Activated gamma-delta T cell treated with Interleukin-2 at 50 U/mL for 16 hours (primary cell): Measurements from ENCODE around the gene GMCL2.

Experiments used
- DNase-seq: peaks from one replicate; pipeline ENCODE4 v3.0.0-alpha.2; 2020

The GMCL2 gene

DNA sequence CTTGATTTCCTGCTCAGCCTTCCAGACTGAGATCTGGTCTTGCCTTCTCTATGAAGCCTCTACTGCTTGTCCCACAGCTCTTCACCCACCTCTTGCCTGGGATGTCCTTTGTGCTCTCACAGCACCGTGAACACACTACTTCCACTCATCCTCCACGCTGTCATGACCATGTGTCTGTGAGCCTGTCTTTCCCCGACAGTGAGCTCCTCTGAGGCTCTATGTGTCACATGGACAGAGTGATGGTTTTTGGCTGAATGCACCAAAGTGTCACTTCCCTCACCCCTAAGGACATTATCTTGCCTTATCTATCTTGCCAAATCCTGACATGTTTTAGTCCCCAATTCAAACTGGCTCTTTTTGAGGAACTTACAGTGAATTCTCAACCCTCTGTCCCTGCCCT is 34.1 kb upstream of the GMCL2 start:
- DNase-seq = no peak

DNA sequence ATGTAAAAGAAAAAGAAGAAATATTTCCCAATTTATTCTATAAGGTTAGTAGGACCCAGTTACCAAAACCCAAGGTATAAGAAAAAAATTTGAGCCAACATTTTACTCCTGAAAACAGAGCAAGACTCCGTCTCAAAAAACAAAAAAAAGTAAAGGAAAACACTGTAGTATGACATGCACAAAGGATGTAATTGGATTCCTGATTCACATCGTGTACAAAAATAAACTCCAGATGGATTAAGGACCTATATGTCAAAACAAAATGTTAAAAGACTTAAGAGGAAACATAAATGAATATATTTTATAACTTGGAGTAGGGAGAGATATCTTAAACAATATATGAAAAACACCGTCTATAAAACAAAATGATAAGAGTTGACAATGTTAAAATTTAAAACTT is 31.7 kb upstream of the GMCL2 start:
- DNase-seq = no peak

DNA sequence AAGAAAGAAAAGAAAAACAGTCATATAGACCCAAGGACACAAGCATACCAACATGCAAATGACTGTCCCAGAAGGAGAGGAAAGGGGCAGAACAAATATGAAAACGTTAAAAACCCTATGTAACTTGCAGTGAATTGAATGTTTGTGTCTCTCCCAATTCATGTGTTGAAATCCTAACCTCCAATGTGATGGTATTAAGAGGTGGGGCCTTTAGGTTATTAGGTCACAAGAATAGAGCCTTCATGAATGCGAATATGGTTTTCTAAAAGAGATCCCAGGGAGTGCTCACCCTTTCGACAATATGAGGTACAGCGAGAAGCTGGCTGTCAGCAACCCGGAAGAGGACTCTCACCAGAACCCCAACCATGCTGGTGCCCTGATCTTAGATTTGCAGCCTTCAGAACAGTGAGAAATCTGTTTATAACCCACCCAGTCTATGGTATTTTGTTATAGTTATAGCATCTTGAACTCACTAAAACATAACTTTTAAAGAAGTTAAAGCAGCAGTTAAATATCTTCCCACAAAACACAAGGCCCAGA is 31.1 kb upstream of the GMCL2 start:
- DNase-seq = no peak

DNA sequence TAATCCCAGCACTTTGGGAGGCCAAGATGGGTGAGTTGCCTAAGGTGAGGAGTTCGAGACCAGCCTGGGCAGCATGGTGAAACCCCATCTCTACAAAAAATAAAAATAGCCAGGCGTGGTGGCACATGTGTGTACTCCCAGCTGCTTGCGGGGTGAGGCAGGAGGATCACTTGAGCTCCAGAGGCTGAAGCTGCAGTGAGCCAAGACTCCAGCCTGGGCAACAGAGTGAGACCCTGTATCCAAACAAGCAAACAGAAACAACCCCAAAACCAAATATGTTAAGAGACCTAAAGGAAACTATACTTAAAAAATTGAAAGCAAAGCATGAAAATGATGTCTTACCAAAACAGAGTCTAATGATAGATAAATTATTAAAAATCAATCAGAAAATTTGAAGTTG is 29.6 kb upstream of the GMCL2 start:
- no peak for DNase-seq

DNA sequence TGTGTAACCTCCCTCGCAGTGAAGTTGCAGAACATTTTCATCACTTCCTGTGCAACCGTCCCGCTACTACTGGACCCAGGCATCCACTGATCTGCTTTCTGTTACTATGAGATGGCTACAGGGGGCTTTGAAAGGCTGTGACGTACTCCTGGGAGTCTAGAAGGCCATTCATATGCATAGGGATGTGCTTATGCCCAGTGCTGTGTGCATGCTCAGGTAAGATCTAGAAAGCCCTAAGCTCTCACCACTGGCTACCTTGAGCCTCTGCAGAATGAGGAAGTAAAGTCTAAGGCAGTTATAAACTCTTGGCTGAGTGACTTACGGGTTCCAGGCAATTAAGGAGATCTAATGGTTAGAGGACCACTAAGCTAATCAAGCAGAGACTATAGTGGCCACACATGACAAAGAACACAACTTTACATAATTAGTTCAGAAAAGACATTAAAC is 28.9 kb upstream of the GMCL2 start:
- DNase-seq = no peak

DNA sequence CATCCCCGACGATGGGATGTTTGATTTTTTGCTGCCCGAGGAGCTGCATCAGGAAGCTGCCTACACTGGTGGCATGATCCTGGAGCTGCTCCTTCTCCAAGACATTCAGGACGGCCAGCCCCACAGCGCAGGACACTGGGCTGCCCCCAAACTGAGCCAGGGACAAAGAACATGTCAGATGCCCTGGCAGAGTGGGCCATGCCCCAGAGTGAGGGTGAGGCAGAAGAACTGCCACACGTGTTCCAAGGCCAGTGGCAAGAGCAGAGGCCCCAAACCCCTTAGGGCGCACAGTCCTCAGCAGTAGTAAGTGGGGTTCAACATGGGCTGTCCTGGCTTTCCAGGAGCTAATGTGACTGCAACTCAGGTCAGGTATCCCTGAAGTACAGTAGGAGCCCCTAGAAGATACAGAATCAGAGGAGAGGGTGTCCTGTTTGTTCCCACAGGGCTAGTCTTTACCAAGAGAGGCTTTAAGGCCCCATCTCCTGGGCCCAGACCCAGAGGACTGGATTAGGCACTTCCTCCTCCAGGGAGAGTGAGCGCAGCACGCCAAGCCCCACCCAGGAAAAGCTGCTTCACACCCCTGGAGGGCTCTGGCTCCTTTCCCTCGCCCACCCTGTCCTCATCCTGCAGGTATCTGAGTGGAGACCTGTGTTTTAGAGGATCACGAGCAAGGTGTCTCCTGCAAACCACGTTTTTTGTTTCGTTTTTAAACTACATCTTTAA is 28.3 kb upstream of the GMCL2 start:
- DNase-seq = no peak

DNA sequence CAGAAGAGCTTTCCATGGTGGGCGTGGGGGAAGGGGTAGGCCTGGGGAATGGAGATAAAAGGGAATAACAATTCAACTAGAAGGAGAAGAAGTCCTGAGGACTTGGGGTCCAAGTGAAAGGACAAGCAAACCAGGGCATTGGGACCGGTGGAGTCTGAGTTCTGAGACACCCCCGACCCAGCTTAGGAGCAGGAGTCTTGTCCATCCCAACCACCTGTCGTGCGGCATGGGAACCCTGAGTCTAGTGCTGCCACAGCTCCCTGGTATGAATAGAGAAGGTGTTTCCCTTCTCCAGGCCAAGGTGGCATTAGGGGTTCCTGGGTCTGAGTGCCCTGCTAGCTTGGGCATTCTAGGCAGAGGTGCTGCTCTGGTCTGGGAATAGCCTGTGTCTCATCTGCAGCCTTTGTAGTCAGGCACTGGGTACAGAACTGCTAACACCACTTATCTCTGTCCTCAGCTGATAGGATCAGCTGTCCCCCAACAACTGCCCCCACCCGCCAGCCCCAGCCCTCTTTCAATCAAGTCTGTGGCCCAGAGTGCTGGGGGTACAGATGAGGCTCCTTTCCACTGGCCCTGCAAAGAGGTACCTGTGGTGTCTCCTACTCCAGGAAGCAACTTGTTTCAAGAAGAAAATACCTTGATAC is 27.1 kb upstream of the GMCL2 start:
- no peak for DNase-seq

DNA sequence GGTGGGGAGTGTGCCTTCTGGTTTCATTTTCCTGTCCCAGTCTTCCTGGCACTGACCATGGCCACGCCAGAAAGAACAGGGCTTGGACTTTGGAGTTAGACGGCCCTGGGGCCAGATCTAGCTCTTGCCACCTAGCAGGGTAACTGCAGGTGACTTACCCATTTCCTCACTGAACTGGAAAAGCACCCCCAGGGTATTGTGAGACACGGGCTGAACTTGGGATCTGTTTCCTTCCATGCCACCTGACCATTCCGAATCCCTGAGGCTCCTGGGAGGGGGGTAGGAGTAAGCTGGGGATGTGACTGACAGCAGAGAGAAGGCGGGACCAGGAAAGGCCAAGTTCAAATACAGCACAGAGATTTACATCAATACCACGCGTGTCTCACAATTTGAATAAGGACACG is 26.6 kb upstream of the GMCL2 start:
- no peak for DNase-seq

DNA sequence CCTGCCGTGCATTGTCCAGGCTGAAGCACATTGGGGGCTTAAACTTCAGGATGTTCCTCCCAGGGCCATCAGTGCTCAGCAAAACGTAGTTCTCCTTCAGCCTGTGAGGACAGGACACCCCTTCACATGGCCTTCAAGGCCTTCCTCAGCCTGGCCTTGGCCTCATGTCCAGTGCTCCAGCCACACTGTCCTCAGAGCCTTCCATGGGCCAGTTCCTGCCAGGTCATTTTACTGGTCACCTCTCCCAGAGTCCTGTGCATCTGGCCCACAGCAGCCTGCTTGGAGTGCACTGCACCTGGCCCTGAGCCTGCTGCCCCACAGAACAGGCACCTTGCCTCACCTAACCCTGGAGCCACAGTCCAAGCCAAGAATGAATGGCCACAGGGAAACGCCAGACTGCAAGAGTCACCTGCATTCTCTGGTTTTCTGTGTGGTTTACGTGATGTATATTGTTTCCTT is 25.9 kb upstream of the GMCL2 start:
- DNase-seq = no peak

DNA sequence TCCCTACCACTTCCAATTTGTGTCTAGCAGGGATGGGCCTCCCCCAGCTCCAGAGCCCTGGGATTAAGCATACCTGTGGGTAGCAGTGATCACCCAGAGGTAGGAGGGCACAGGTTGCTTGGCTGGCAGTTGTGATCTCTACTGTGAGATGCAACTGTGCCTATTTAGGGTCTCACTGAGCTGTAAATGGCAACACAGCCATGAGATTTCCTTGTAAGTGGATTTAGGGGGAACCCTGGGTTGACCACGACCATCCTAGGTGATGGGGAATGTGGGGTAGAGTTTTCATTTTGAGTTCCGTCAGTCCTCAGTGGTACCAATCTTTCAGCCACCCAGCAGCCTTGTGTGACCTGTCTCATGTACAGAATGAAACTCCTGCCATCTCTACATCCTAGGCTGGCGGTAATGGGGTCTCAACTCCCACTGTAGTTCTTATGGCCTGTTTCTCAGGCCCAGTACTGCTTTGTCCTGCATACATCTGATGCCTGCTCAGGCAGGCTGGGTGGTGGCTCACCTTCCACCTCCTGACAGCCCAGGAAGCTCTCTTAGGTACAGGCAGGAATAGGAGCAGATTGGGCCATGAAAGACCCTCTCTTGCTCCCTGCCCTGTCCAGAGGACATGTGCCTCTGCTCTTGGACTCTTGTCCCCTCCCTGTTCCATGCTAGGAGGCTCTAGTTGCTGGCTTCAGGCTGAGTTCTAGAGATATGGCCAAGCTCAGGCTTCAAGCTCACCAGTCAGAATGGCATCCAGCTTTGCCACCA is 25.3 kb upstream of the GMCL2 start:
- no peak for DNase-seq

DNA sequence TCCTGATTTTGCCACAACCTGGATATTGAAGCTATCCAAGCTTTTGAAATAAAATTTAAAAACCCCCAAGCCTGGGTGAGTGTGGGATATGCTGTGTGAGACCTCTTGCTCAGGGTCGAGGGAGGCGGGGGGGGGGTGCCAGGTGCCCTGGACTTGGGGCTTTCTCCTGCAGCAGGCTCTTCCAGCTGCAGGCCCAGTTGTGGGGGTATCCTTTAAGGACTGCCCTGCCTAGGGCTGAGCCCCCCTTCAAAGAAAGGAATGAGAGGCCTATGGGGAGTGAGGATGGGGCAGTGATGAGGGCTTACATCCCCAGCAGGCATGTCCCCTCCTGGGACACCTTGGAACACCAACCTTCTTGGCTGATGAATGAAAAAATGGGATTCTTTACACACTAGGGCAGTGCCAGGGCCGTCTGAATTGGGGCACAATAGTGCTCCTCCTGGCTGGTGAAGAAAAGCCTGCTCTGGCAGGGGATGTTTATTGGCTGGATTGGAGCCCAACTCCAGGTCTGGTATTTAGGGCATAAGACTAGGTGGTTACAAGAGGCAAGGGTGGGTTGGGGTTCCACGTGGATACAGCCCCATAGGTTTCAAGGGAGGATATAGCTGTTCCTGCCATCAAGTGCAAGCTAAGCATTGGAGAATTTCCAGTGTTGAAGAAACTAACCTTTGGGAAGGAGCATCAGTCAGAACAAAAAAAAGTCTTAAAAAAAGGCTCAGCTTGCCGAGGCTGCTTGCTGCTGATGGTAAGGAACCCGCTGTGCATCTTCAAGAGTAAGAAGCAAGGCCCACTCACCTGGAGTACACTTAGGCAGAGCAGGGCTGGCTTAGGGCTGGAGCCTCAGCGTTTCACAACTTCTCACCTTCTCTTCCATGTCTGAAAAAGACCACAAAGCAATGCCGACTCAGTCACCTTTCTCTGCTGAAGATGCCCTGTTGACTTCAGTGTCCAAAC is 24.2 kb upstream of the GMCL2 start:
- DNase-seq = no peak

DNA sequence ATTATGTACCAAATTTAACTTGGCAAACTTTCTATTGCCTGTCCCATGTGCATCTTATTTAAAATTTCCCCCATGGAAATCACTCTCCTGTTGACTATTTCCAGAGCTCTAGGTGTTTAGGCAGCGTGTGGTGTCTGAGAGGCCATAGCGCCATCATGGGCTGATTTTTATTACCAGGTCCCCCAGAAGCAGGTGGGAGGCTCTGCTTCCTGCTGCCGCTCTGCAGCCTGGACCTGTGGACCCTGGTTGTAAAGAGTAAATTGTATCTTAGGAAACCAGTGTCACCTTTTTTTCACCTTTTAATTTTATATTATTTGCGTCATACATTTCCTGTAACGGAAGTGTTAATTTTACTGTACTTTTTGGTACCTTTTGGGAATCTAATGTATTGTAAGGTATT is 23.5 kb upstream of the GMCL2 start:
- no peak for DNase-seq

DNA sequence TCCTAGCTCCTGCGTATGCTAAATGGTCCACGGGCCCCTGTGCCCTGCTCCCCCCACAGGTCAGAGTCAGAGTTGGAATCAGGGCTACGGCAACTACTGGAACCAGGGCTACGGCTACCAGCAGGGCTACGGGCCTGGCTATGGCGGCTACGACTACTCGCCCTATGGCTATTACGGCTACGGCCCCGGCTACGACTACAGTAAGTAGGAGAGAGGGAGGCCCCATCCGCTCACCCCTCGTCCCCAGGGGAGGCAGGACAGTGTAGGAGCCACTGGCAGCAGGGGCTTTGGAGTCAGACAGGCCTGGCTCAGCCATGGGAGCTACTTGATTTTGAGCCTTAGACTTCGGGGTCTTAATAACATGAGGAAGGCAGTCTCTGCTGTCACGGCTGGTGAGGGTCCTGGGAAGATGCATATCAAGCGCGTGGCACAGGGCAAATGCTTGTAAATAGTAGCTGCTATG is 22.9 kb upstream of the GMCL2 start:
- DNase-seq = no peak

DNA sequence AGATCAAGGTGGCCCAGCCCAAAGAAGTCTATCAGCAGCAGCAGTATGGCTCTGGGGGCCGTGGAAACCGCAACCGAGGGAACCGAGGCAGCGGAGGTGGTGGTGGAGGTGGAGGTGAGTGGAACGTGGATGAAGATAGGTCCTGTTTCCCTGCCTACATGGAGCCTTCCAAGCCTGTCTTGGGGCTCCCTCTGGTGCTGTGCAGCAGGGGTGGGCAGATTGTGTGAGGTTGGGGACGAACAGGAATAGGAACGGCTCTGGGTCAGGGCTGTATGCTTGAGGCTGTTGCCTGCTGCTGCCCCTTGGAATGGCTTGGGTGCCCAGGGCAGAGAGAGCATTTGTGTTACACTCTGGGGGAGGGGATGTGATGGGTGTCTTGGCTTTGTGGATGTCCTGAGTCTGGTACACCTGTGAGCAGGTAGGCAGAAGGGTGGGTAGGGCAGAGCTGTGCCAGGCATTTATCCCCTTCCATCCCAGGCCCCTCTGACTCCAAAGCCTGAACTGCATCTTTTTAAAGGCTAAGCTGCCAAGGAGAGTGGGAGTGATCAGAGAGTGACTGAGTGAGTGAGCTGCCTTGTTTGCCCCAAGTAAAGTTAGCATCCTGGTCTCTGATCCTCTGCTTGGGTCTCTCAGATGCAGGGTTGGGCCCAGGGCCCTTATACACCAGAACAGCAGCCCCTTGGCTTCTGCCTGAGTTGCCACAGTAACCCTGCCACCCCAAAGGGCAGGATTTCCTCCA is 22.3 kb upstream of the GMCL2 start:
- no peak for DNase-seq

DNA sequence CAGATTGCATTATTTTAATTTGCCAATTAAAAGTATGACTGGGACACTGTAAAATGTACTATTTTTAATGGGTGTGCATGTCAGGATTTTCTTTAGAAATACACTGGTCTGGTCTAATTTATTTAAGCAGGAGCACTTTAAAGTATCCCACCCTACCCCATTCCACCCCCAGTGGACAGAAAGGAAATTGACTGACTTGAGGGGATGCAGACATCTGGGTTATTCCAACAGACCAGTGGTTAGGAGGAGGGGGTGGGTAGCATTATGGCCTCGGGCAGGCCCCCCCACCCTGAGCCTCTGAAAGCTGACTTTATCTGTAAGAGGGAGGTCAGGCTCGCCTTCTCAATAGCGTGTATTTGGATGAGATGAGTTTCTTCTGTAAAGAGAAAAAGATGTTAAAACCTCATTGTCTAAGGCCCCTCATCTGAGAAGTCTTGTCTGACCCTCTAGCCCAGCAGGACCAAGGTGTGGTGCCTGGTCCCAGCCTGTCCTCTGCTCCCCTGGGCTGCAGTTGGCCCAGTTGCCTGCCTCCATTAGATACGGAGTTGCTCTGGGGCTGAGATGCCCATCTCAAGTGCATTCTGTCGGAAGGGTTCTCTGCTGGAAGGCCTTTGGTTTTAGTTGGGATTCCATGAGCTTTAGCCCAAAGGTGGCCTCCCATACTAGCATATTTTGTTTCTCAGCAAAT is 21.5 kb upstream of the GMCL2 start:
- DNase-seq = no peak

DNA sequence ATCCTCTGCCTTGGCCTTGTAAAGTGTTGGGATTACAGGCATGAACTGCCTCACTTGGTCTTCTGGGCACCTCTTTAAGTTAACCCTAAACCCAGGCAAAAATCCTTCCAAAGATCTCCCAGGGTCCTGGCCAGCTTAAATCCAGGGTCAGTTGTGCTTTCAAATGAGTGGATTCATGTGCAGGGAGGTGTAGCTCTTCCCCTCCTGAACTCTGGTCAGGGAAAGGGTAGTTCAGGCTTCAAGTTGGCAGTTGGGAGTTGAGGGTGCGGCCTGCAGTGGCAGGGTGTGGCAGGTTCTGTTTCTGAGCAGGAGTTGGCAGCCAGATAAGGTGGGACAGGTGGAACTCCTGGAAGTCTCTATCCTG is 20.7 kb upstream of the GMCL2 start:
- DNase-seq = no peak

DNA sequence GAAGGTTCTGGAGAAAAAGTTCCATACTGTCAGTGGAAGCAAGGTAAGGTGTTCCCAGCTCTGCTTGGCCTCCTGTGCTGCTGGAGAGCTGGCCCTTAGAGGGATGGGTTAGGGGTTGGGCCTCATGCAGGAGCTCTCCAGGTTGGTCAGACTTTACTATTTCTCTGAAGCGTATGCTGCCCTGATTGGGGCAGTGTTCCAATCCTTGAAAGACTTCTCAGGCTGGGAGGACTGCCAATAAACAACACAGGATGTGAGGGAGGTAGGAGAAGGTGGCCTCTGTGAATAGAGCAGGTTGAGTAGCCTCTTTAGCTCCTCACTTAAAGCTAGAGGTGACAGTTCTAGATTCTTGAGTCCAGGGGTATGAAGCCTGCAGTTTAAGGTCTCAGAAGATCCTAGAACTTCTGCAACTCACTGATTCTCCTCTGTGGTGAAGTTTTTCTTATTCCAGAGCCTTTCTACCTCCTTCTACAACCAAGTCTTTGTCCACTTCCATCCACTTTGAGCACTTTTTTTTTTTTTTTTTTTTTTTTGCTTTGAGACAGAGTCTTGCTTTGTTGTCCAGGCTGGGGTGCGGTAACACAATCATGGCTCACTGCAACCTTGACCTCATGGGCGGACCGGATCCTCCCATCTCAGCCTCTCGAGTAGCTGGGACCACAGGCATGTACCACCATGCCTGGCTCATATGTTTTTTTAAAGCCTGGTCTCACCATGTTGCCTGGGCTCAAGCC is 20.2 kb upstream of the GMCL2 start:
- no peak for DNase-seq

DNA sequence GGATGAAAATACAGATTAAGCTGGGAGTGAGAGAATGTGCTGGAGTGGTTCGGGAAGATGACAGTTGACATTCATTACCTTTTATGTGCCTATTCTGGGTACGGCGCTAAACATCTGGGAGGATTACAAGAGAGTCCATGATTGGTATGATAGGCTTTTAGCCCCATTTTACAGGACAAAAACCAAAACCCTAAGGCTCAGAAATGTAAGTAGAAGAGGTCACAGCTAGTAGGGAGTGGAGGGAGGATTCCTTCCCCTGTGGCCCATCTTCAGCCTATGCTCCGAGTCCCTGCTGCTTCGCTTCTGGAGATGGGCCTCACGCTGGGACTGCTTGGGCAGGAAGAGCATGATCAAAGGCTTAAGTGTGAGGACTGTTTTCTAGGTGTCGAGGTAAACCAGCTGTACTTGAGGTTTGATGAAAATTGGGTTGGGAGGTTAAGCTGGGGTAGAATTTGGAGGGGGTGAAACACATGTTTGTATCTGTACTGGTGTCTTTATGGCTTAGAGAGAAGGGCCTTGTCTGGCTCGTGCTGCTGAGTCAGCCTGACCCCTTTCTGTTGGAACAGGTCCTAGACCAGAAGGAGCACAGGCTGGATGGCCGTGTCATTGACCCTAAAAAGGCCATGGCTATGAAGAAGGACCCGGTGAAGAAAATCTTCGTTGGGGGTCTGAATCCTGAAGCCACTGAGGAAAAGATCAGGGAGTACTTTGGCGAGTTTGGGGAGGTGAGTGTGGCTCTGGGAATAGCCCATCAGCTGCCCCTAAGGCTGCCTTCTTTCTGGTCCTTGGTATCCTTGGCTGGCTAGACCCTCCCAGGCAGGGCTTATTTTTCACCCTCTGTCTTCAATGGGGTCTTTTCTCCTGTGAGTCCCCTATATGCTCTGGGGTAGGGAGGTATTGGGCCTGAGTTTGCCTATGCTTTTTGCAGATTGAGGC is 19.3 kb upstream of the GMCL2 start:
- no peak for DNase-seq

DNA sequence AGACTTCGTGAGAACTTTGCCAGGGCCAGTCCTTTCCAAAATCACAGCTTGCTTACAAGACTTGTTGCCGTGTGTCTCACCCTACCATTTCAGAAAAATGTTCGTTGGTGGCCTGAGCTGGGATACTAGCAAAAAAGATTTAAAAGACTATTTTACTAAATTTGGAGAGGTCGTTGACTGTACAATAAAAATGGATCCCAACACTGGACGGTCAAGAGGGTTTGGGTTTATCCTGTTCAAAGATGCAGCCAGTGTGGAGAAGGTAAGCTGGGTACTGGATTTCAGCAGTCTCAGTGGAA is 18.5 kb upstream of the GMCL2 start:
- DNase-seq = no peak
